ENCODE data around the gene APOL5. TPM values are rescaled to one million over a fixed set of nuclear protein-coding genes. Genes with fewer than 3 reads are reported as not detected.
"Not testable (repeated sequence)": the region's sequence is repeated elsewhere in the genome, so short reads cannot be mapped to it uniquely, and the experiment has no call there.

APOL5 gene
- total RNA-seq, 1 donor from 2014 or later: not detected

DNA sequence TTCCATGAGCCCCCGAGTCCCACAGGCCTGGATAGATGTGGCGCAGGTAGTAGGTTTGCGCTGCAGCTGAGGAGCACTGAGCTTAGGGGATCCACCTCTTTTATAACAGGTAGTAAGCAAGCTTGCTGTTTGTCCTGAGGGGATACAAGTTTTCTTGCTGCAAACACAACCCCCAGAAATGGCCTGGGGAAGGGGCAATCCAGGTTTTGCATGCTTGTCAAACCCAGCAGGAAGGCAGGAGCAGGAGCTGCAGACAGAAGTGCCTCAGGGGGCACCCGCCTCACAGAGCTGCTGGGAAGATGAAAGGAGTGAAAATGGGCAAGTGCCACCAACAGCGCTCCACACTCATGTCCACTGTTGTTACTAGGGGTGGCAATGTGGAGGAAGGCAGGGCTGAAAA, 18.5 kb downstream of the APOL5 start:
- Mint-ChIP-seq H3K4me3 (no peak overlapping the region), H3K9me3 (peaks cover 7% of the 10 kb centered on the region), H3K4me1 (peaks cover 2% of the 10 kb centered on the region), H3K36me3 (peaks cover 37% of the 10 kb centered on the region), H3K27ac (no peak overlapping the region), H3K27me3 (ENCODE audit: low read depth) (peaks cover 6% of the 10 kb centered on the region)
- DNase-seq (ENCODE audit: low spot score in 2 of 2, unreplicated experiment in 2 of 2): no peak
- TF ChIP-seq, protein P1, sequence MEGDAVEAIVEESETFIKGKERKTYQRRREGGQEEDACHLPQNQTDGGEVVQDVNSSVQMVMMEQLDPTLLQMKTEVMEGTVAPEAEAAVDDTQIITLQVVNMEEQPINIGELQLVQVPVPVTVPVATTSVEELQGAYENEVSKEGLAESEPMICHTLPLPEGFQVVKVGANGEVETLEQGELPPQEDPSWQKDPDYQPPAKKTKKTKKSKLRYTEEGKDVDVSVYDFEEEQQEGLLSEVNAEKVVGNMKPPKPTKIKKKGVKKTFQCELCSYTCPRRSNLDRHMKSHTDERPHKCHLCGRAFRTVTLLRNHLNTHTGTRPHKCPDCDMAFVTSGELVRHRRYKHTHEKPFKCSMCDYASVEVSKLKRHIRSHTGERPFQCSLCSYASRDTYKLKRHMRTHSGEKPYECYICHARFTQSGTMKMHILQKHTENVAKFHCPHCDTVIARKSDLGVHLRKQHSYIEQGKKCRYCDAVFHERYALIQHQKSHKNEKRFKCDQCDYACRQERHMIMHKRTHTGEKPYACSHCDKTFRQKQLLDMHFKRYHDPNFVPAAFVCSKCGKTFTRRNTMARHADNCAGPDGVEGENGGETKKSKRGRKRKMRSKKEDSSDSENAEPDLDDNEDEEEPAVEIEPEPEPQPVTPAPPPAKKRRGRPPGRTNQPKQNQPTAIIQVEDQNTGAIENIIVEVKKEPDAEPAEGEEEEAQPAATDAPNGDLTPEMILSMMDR (IDR thresholded peaks at IDR 0.05; ENCODE audit: unreplicated experiment): no peak

DNA sequence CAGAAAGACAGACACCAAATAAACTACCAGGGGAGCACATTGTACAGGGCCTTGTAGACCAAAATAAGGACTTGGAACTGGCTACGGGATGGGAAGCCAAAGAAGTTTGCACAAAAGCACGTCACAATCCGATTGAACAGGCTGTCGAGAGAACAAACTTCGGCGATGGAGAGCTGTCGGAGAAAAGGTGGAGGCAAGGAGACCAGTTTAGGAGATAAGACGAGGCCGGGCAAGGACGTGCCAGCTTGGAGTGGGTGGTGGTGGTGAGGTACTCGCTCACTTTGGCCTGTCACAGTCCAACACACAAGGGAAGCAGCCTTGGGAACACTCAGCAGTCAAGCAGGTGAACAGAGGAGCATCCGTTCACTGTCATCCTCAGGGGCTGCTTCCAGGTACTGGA, 19.0 kb downstream of the APOL5 start:
- Mint-ChIP-seq H3K27ac (no peak overlapping the region), H3K9me3 (peaks cover 7% of the 10 kb centered on the region), H3K4me1 (peaks cover 3% of the 10 kb centered on the region), H3K27me3 (ENCODE audit: low read depth) (peaks cover 1% of the 10 kb centered on the region), H3K36me3 (peaks cover 37% of the 10 kb centered on the region), H3K4me3 (no peak overlapping the region)
- TF ChIP-seq, protein P1 (IDR thresholded peaks at IDR 0.05; ENCODE audit: unreplicated experiment): no peak
- DNase-seq (ENCODE audit: low spot score in 2 of 2, unreplicated experiment in 2 of 2): no peak

DNA sequence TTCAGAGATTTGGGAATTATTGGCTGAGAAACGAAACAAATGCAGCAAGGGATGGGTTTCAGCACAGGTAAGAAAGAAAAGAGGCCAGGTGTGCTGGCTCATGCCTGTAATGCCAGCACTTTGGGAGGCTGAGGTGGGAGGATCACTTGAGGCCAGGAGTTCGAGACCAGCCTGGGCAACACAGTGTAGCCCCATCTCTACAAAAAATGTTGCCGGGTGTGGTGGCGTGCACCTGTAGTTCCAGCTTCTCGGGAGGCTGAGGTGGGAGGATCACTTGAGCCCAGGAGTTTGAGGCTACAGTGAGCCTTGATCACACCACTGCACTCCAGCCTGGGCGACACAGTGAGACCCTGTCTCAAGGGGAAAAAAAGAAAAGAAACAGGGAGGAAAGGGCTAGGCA, 20.2 kb downstream of the APOL5 start:
- H3K9me3 Mint-ChIP-seq; H3K4me3 Mint-ChIP-seq; H3K27me3 Mint-ChIP-seq (ENCODE audit: low read depth); H3K27ac Mint-ChIP-seq; DNase-seq (ENCODE audit: low spot score in 2 of 2, unreplicated experiment in 2 of 2): not testable (repeated sequence)
- peaks cover 40% of the 10 kb centered on the region for H3K36me3 Mint-ChIP-seq
- peaks cover 12% of the 10 kb centered on the region for H3K4me1 Mint-ChIP-seq

DNA sequence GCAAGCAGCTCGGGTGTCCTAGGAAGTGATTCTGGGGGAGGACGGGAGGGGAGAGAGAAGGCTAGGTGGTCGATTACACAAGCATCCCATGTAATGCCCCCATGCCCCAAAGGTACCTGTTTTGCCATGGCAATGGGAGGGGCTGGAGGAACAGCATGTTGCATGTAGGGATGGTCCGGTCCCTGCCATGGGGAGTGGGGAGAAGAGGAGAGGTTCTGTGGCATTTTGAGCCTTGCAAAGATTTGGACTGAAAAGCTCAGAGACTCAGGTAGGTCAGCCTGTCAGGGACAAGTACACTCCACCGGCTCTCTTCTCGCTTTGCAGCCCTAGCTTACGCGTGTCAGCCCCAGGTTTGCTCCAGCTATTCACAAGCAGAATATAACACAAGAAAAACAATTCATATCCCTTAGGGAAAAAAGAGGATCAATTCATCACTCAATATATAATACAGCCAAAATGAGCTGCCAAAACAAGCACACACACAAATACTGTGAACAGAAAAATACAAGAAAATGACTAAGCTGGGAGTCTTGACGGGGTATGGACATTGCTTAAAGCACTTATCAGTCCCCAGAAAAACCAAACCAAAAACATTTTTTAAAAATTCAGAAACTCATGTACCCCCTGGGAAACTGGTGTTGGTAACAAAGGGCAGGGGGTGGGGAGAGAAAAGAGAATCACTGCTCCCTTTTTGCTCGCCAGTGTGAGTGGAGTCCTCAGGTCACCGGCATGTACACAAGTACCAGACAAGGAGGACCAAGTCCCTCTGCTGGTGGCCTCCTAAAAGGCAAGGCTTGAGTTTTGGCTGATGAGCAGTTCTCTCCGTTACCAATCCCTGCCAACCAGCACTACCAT, 21.6 kb downstream of the APOL5 start:
- no peak for DNase-seq (ENCODE audit: low spot score in 2 of 2, unreplicated experiment in 2 of 2)
- H3K9me3 Mint-ChIP-seq: peaks cover 7% of the 10 kb centered on the region
- H3K4me3 Mint-ChIP-seq: no peak overlapping the region
- H3K36me3 Mint-ChIP-seq: peaks cover 45% of the 10 kb centered on the region
- H3K27ac Mint-ChIP-seq: peak overlapping the region; percentile 27
- TF ChIP-seq, protein P1 (IDR thresholded peaks at IDR 0.05; ENCODE audit: unreplicated experiment): no peak
- peaks cover 22% of the 10 kb centered on the region for H3K4me1 Mint-ChIP-seq
- H3K27me3 Mint-ChIP-seq (ENCODE audit: low read depth): no peaks in the 10 kb centered on the region

DNA sequence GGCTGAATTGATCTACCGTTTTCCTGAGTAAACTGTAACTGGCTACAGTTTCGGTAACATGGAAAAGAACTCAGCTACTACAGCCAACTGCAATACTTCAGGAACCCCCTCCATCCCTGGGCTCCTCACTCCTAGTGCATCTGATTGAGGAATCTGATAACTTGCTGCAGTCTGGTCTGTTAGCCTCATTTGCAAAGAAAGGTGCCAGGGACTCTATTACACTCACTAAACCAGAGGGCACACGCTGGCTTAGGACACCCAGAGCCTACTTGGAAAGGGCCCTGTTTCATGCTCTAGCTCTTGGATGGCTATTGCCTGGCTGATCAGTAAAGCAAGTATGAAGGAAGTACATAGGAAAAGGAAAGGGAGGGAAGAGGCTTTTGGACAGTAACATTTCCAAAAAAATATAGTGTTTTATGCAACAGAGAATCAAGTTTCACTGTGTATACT, 22.3 kb downstream of the APOL5 start:
- peaks cover 49% of the 10 kb centered on the region for H3K36me3 Mint-ChIP-seq
- peak overlapping the region; percentile 26 for H3K27ac Mint-ChIP-seq
- H3K27me3 Mint-ChIP-seq (ENCODE audit: low read depth): no peaks in the 10 kb centered on the region
- TF ChIP-seq, protein P1 (IDR thresholded peaks at IDR 0.05; ENCODE audit: unreplicated experiment): no peak
- no peak overlapping the region for H3K4me3 Mint-ChIP-seq
- no peak for DNase-seq (ENCODE audit: low spot score in 2 of 2, unreplicated experiment in 2 of 2)
- H3K9me3 Mint-ChIP-seq: peaks cover 7% of the 10 kb centered on the region
- peaks cover 27% of the 10 kb centered on the region for H3K4me1 Mint-ChIP-seq

DNA sequence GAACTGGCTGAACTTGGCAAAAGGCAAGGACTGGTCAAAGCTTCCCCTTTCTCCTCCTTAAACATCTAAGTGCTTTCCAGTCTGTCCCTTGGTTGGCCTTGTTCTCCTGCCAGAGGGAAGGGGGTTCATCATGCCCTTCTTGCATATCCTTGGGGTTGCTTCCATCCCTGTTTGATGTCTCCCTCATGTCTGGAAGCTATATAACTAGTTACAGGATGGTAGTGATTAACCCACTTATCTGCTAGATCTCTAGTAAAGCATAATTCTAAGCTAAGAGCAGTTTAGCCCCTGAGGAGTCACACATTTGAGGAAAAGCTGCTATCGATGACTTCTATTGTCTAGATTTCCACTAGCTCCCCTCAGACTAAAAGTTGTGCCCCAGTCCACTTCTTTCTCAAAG, 22.9 kb downstream of the APOL5 start:
- no peak for DNase-seq (ENCODE audit: low spot score in 2 of 2, unreplicated experiment in 2 of 2)
- Mint-ChIP-seq H3K4me1 (peaks cover 29% of the 10 kb centered on the region), H3K9me3 (peaks cover 4% of the 10 kb centered on the region), H3K4me3 (no peak overlapping the region), H3K27me3 (ENCODE audit: low read depth) (no peaks in the 10 kb centered on the region), H3K27ac (no peak overlapping the region), H3K36me3 (peaks cover 48% of the 10 kb centered on the region)
- TF ChIP-seq, protein P1 (IDR thresholded peaks at IDR 0.05; ENCODE audit: unreplicated experiment): no peak
